Stimulated activated naive CD8-positive, alpha-beta T cell treated with anti-CD3 and anti-CD28 coated beads, Interleukin-15, Interleukin-2, amounts not matched to agents 100 ng/mL and 50 ng/mL, for 24 hours (primary cell): ENCODE results near the gene MBD5.

ENCODE experiments used
- H3K27ac Mint-ChIP-seq: one replicate; pipeline ENCODE4 v1.8.0; 2021; ENCODE audit warnings: mild to moderate bottlenecking, mixed read lengths
- H3K27me3 Mint-ChIP-seq: one replicate; pipeline ENCODE4 v1.8.0; 2021; ENCODE audit warnings: mixed read lengths
- H3K36me3 Mint-ChIP-seq: one replicate; pipeline ENCODE4 v1.8.0; 2021; ENCODE audit warnings: low read depth, mixed read lengths
- H3K4me1 Mint-ChIP-seq: one replicate; pipeline ENCODE4 v1.8.0; 2021; ENCODE audit warnings: low read depth, mixed read lengths
- H3K4me3 Mint-ChIP-seq: one replicate; pipeline ENCODE4 v1.8.0; 2021; ENCODE audit warnings: mild to moderate bottlenecking, mixed read lengths
- H3K9me3 Mint-ChIP-seq: one replicate; pipeline ENCODE4 v1.8.0; 2021; ENCODE audit warnings: mixed read lengths

MBD5 gene

GRCh38 chr2:148303161-148303560 is 282.3 kb downstream of the MBD5 start:
- no peak overlapping the region for H3K4me3 Mint-ChIP-seq
- H3K27me3 Mint-ChIP-seq = no peaks in the 10 kb centered on the region
- no peaks in the 10 kb centered on the region for H3K4me1 Mint-ChIP-seq
- H3K27ac Mint-ChIP-seq = no peak overlapping the region
- H3K36me3 Mint-ChIP-seq = peaks cover 7% of the 10 kb centered on the region
- peaks cover 5% of the 10 kb centered on the region for H3K9me3 Mint-ChIP-seq

DNA sequence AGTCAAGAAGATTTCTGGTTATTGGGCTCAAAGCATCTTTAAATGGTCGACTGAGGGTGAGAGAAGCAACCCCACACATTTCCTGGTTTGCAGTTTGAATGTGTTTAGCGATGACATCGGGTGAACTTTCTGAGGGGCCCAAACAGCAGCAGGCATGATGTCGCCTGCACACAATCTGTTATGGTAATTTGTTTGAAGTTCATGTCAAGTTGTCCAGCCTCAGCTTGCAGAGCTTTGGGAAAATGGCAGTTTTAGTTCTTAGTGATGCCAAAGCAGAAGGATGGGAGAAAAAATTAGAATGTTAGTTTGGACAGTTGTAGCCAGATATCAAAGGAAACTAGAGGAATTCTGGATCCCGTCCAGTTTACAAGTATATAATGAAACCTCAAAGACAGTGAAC is 284.6 kb downstream of the MBD5 start:
- Mint-ChIP-seq H3K9me3 (peaks cover 5% of the 10 kb centered on the region), H3K36me3 (peaks cover 2% of the 10 kb centered on the region), H3K4me3 (no peak overlapping the region), H3K27ac (no peak overlapping the region), H3K4me1 (no peaks in the 10 kb centered on the region), H3K27me3 (no peaks in the 10 kb centered on the region)

DNA sequence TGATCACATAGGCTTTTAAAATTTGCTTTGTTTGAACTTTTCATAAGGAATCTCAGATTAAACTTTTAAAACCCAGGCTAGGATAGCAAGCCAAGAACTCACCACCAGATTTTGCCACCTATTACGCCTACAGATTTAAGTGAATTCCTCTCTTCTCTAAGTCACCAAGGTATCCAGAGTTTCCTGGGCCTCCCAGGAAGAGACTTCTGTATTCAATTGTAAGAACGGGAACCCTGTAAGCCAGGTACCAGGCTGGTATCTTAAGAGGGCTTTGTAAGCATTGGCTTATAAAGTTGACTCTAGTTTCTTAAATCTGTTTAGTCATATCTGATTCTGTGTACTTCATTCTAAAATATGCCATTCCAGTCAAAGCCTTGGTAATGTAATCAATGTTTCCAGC is 285.1 kb downstream of the MBD5 start:
- H3K27ac Mint-ChIP-seq = no peak overlapping the region
- H3K4me1 Mint-ChIP-seq = no peaks in the 10 kb centered on the region
- peaks cover 5% of the 10 kb centered on the region for H3K9me3 Mint-ChIP-seq
- H3K36me3 Mint-ChIP-seq = peaks cover 8% of the 10 kb centered on the region
- no peak overlapping the region for H3K4me3 Mint-ChIP-seq
- H3K27me3 Mint-ChIP-seq = no peaks in the 10 kb centered on the region

GRCh38 chr2:148317598-148317997 is 296.7 kb downstream of the MBD5 start:
- Mint-ChIP-seq H3K36me3 (peaks cover 32% of the 10 kb centered on the region), H3K27me3 (no peaks in the 10 kb centered on the region), H3K4me3 (no peak overlapping the region), H3K4me1 (no peaks in the 10 kb centered on the region), H3K9me3 (peaks cover 5% of the 10 kb centered on the region), H3K27ac (no peak overlapping the region)

DNA sequence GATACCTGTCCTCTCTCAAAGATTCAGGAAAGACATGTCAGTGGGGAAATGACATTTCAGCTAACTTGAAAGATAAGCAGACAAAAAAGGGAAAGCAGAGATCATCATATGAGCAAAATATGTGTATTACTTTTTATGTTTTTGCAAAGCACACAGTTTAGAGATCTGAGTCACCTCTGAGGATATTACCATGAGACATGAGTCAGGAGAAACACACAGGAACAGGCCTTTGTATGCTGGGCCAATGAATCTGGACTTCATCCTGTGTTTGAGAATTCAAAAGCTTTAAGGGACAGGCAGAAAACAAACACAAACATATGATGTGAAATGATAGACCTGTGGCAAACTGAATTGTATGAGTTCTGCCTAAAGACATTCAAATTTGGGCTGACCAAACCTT is 317.6 kb downstream of the MBD5 start:
- H3K27me3 Mint-ChIP-seq = no peaks in the 10 kb centered on the region
- H3K9me3 Mint-ChIP-seq = peaks cover 12% of the 10 kb centered on the region

GRCh38 chr2:148342086-148342485 is 321.2 kb downstream of the MBD5 start:
- no peaks in the 10 kb centered on the region for H3K27me3 Mint-ChIP-seq
- H3K9me3 Mint-ChIP-seq = peaks cover 13% of the 10 kb centered on the region
- H3K4me3 Mint-ChIP-seq = no peak overlapping the region
- H3K27ac Mint-ChIP-seq = no peak overlapping the region
- peaks cover 4% of the 10 kb centered on the region for H3K4me1 Mint-ChIP-seq
- H3K36me3 Mint-ChIP-seq = peaks cover 33% of the 10 kb centered on the region

More for the DNA sequence above, 317.6 kb downstream of the MBD5 start:
- H3K36me3 Mint-ChIP-seq = peaks cover 29% of the 10 kb centered on the region
- H3K4me3 Mint-ChIP-seq = no peak overlapping the region
- H3K4me1 Mint-ChIP-seq = no peaks in the 10 kb centered on the region
- no peak overlapping the region for H3K27ac Mint-ChIP-seq

DNA sequence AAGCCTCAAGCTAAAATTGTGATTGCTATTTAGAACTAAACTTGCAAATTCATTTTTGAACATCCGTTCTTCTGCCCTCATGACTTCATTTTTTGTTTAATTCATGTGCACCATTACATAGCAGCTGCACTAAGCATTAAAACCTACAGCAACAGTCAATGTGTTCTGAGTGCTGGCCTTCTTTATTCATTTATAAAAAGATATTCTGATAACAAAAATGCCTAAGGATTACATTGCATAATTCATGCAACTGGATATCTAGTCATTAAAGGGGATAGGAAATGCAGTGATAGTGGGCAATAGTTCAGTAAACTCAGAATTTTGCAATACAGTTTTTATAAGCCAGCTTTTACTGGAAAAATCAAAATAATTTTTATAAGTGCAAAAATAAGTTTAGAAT is 329.3 kb downstream of the MBD5 start:
- Mint-ChIP-seq H3K27me3 (no peaks in the 10 kb centered on the region), H3K27ac (no peak overlapping the region), H3K9me3 (peaks cover 15% of the 10 kb centered on the region), H3K4me1 (peaks cover 4% of the 10 kb centered on the region), H3K36me3 (peaks cover 24% of the 10 kb centered on the region), H3K4me3 (no peak overlapping the region)

- H3K4me3 Mint-ChIP-seq = no peak overlapping the region
- no peaks in the 10 kb centered on the region for H3K27me3 Mint-ChIP-seq
- H3K36me3 Mint-ChIP-seq = peaks cover 19% of the 10 kb centered on the region
- no peaks in the 10 kb centered on the region for H3K4me1 Mint-ChIP-seq
- H3K27ac Mint-ChIP-seq = no peak overlapping the region
- H3K9me3 Mint-ChIP-seq = peaks cover 15% of the 10 kb centered on the region
Observed at GRCh38 chr2:148351437-148352143, 330.7 kb downstream of the MBD5 start.

DNA sequence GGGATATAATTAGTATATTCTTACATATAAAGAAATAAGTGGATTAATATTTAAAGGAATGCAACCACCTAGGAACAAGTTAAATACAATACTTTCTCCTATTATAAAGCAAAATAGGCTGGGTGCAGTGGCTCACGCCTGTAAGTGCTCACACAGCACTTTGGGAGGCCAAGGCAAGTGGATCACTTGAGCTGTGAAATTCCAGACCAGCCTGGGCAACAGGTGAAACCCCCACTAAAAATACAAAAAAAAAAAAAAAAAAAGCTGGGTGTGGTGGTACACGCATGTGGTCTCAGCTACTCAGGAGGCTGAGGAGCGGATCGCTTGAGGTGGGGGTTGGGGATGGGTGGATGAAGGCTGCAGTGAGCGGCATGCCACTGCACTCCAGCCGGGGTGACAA is 337.5 kb downstream of the MBD5 start:
- no peak overlapping the region for H3K4me3 Mint-ChIP-seq

GRCh38 chr2:148360662-148361061 is 339.8 kb downstream of the MBD5 start:
- Mint-ChIP-seq H3K9me3 (peaks cover 9% of the 10 kb centered on the region), H3K27ac (no peak overlapping the region), H3K36me3 (peaks cover 5% of the 10 kb centered on the region), H3K4me1 (peaks cover 8% of the 10 kb centered on the region), H3K27me3 (no peaks in the 10 kb centered on the region), H3K4me3 (no peak overlapping the region)

More for the DNA sequence above, 337.5 kb downstream of the MBD5 start:
- Mint-ChIP-seq H3K9me3 (peaks cover 12% of the 10 kb centered on the region), H3K36me3 (peaks cover 16% of the 10 kb centered on the region), H3K27ac (no peak overlapping the region), H3K4me1 (peaks cover 8% of the 10 kb centered on the region), H3K27me3 (no peaks in the 10 kb centered on the region)

DNA sequence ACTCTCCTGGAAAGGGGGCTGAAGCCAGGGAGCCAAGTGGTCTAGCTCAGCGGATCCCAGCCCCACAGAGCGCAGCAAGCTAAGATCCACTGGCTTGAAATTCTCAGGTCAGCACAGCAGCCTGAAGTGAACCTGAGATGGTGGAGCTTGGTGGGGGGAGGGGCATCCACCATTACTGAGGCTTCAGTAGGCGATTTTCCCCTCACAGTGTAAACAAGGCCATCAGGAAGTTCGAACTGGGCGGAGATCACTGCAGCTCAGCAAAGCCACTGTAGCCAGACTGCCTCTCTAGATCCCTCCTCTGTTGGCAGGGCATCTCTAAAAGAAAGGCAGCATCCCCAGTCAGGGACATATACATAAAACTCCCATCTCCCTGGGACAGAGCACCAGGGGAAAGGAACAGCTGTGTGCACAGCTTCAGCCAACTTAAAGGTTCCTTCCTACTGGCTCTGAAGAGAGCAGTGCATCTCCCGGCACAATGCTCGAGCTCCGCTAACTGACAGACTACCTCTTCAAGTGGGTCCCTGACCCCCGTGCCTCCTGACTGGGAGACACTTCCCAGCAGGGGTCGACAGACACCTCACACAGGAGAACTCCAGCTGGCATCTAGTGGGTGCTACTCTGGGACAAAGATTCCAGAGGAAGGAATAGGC is 341.4 kb downstream of the MBD5 start:
- peaks cover 7% of the 10 kb centered on the region for H3K4me1 Mint-ChIP-seq
- H3K4me3 Mint-ChIP-seq = no peak overlapping the region
- H3K9me3 Mint-ChIP-seq = peaks cover 9% of the 10 kb centered on the region
- no peaks in the 10 kb centered on the region for H3K27me3 Mint-ChIP-seq
- H3K27ac Mint-ChIP-seq = no peak overlapping the region
- peaks cover 5% of the 10 kb centered on the region for H3K36me3 Mint-ChIP-seq

DNA sequence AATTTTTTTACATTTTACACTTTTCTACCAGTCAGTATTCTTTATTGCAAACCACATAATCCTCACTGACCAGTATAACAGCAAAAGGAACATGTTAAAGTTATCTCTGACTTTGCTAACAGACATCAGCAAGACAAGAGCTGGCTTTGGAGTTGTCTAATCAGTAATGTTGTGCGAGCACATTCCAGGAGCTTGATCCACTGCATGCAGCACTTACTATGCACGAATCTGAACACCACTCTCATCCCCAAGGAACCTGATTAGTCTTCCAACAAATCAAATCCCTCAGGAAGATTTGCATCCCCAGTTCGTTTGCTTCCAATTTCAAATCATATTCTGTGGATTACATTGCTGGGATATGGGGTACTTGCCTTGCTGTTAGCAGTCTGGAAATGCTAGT is 354.3 kb downstream of the MBD5 start:
- H3K36me3 Mint-ChIP-seq = no peaks in the 10 kb centered on the region
- no peaks in the 10 kb centered on the region for H3K27me3 Mint-ChIP-seq
- H3K4me3 Mint-ChIP-seq = no peak overlapping the region
- H3K27ac Mint-ChIP-seq = no peak overlapping the region
- H3K9me3 Mint-ChIP-seq = no peaks in the 10 kb centered on the region
- no peaks in the 10 kb centered on the region for H3K4me1 Mint-ChIP-seq

GRCh38 chr2:148391324-148391723 is 370.4 kb downstream of the MBD5 start:
- no peak overlapping the region for H3K27ac Mint-ChIP-seq
- H3K9me3 Mint-ChIP-seq = peaks cover 8% of the 10 kb centered on the region
- H3K36me3 Mint-ChIP-seq = peaks cover 6% of the 10 kb centered on the region
- no peaks in the 10 kb centered on the region for H3K27me3 Mint-ChIP-seq
- H3K4me3 Mint-ChIP-seq = no peak overlapping the region
- no peaks in the 10 kb centered on the region for H3K4me1 Mint-ChIP-seq

- no peak overlapping the region for H3K4me3 Mint-ChIP-seq
- no peaks in the 10 kb centered on the region for H3K9me3 Mint-ChIP-seq
- H3K36me3 Mint-ChIP-seq = peaks cover 7% of the 10 kb centered on the region
Observed at GRCh38 chr2:148402786-148403185, 381.9 kb downstream of the MBD5 start.

DNA sequence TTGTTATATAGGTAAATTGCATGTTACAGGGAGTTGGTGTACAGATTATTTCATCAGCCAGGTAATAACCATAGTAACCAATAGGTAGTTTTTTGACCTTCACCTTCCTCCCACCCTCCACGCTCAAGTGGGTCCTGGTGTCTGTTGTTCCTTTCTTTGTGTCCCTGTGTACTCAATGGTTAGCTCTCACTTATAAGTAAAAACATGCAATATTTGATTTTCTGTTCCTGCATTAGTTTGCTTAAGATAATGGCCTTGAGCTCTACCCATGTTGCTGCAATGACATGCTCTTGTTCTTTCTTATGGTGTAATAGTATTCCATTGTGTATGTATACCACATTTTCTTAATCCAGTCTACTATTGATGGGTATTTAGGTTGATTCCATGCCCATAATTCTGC is 390.0 kb downstream of the MBD5 start:
- no peak overlapping the region for H3K27ac Mint-ChIP-seq
- peaks cover 29% of the 10 kb centered on the region for H3K9me3 Mint-ChIP-seq
- H3K36me3 Mint-ChIP-seq = peaks cover 26% of the 10 kb centered on the region
- H3K4me3 Mint-ChIP-seq = no peak overlapping the region
- no peaks in the 10 kb centered on the region for H3K27me3 Mint-ChIP-seq
- H3K4me1 Mint-ChIP-seq = no peaks in the 10 kb centered on the region

More at GRCh38 chr2:148402786-148403185, 381.9 kb downstream of the MBD5 start:
- Mint-ChIP-seq H3K27ac (no peak overlapping the region), H3K27me3 (no peaks in the 10 kb centered on the region), H3K4me1 (no peaks in the 10 kb centered on the region)

DNA sequence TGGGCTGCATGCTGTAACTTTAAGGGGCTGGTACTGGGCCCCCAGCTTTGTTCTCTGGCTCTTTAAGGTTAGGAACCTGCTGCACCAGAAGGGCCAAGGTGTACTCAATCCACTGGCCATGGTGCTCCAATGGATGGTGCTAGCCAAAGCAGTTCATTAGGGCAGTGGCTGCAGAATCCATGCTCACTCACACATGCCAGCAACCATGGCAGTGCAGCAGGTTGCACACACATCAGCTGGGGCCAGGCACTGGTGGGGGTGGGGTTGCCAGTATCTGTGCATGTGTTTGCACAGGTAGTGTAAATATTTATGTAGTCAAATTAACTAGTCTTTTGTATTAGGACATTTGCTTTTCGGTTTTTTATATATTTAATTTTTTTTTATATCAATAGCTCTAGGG is 395.4 kb downstream of the MBD5 start:
- Mint-ChIP-seq H3K4me3 (no peak overlapping the region), H3K27ac (no peak overlapping the region), H3K9me3 (peaks cover 25% of the 10 kb centered on the region), H3K36me3 (peaks cover 33% of the 10 kb centered on the region), H3K27me3 (no peaks in the 10 kb centered on the region), H3K4me1 (no peaks in the 10 kb centered on the region)
